Stimulated activated effector memory CD8-positive, alpha-beta T cell treated with anti-CD3 and anti-CD28 coated beads, Interleukin-12 subunit alpha, Interleukin-12 subunit beta, amount 100 ng/mL, for 72 hours (primary cell): Measurements from ENCODE around the gene CFD.
"Not testable (repeated sequence)": the region's sequence is repeated elsewhere in the genome, so short reads cannot be mapped to it uniquely, and the experiment has no call there.

Source experiments
- ATAC-seq: fragments of 150-1000 bp; cut with Tn5 transposase; 2 replicates; pipeline ENCODE4 v1.10.0; 2021
- DNase-seq, 2 donors: peaks; one replicate each; pipeline ENCODE4 v3.0.0; 2021 to 2022; ENCODE audit warnings: low spot score in 2 of 2
- H3K27ac Mint-ChIP-seq: one replicate; pipeline ENCODE4 v1.8.0; 2022; ENCODE audit warnings: mild to moderate bottlenecking, mixed read lengths
- H3K36me3 Mint-ChIP-seq: one replicate; pipeline ENCODE4 v1.8.0; 2022; ENCODE audit warnings: mild to moderate bottlenecking, mixed read lengths
- H3K4me1 Mint-ChIP-seq: one replicate; pipeline ENCODE4 v1.8.0; 2022; ENCODE audit warnings: mixed read lengths
- H3K4me3 Mint-ChIP-seq: one replicate; pipeline ENCODE4 v1.8.0; 2022; ENCODE audit warnings: mild to moderate bottlenecking, mixed read lengths
- H3K9me3 Mint-ChIP-seq: one replicate; pipeline ENCODE4 v1.8.0; 2022; ENCODE audit warnings: mixed read lengths

CFD gene

DNA sequence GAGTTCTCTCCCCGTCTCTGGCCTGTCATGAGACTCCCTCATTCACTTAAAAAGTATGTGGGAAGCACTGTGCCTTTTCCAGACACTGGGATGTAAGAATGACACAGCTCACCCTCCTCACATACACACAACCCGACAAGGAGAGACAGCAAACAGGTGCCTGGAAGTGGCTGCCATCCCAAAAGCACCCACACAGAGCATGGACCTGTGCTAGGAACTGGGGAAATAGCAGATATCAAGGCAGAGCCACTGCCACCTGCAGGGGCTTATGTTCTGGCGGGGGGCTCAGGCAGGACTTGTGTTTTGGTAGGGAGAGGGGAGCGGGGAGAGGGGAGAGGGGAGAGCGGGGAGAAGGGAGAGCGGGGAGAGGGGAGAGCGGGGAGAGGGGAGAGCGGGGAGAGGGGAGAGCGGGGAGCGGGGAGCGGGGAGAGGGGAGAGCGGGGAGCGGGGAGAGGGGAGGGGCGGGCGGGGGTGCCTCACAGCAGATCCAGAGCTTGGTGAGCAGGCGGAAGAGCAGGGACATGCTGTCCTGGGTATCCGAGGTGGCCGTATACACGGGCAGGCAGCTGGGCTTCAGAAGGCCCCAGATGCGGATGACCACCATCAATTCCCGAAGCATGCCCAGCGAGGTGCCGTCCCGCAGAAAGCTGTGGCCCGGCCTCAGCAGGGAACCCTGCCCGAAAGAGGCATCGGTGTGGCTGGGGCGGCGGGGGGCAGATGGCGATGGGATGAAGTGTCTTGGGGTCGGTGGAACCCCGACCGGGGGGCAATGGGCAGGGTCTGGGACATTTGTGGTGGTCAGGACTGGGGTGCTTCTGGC lies 12.2 kb downstream of the CFD start:
- Mint-ChIP-seq H3K9me3 (no peaks in the 10 kb centered on the region), H3K4me1 (peaks cover 24% of the 10 kb centered on the region), H3K27ac (peak overlapping the region; percentile 70), H3K36me3 (peaks cover 44% of the 10 kb centered on the region), H3K4me3 (peak overlapping the region; percentile 54)
- DNase-seq (no peak), ATAC-seq (no peak)

GRCh38 chr19:872266-872951 lies 12.9 kb downstream of the CFD start:
- Mint-ChIP-seq H3K27ac (peak overlapping the region; percentile 70), H3K4me3 (peak overlapping the region; percentile 54), H3K4me1 (peaks cover 21% of the 10 kb centered on the region), H3K36me3 (peaks cover 37% of the 10 kb centered on the region), H3K9me3 (no peaks in the 10 kb centered on the region)
- ATAC-seq (peak; percentile 85), DNase-seq (peak; percentile 54 to 86)

DNA sequence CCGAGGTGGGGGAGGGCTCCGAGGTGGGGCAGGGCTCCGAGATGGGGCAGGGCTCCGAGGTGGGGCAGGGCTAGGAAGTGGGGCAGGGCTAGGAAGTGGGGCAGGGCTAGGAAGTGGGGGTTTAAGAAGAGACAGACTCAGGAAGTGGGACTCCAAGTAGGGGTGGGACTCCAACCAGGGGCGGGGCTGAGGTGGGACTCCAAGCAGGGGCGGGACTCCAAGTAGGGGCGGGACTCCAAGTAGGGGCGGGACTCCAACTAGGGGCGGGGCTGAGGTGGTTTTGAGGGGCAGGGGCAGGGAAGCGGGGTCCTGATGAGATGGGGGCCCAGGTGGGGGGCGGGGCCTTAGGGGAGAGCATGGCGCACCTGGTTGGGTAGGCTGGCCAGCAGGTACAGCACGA lies 13.6 kb downstream of the CFD start:
- ATAC-seq (peak; percentile 84), DNase-seq (no peak)
- peaks cover 32% of the 10 kb centered on the region for H3K36me3 Mint-ChIP-seq
- no peaks in the 10 kb centered on the region for H3K9me3 Mint-ChIP-seq
- peaks cover 18% of the 10 kb centered on the region for H3K4me1 Mint-ChIP-seq
- no peak overlapping the region for H3K27ac Mint-ChIP-seq
- H3K4me3 Mint-ChIP-seq, result peak overlapping the region; percentile 54

DNA sequence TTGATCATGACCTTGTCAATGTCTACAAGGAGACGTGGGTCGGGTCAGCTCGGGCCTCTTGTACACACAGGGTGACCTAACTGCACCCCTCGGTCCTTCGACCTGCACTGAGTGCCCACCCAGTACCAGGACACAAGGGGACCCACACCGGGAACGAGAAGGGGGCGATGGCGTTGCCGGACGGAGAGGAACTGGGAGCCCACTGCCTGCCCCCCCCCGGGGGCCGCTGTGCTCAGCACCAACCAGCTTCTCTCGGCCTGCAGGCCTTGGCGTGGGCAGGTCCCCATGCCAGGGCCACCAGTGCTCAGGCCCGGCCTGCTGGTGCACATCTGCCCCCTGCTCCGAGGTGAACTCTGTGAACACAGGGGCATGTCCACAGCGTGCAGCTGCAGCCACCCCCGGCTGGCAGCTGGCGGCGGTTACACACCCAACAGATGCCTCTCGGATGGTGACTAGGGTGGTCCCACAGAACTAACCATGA lies 14.1 kb downstream of the CFD start:
- Mint-ChIP-seq H3K9me3 (no peaks in the 10 kb centered on the region), H3K27ac (no peak overlapping the region), H3K4me1 (peaks cover 18% of the 10 kb centered on the region), H3K36me3 (peaks cover 32% of the 10 kb centered on the region), H3K4me3 (no peak overlapping the region)
- no peak for ATAC-seq
- DNase-seq, result no peak

DNA sequence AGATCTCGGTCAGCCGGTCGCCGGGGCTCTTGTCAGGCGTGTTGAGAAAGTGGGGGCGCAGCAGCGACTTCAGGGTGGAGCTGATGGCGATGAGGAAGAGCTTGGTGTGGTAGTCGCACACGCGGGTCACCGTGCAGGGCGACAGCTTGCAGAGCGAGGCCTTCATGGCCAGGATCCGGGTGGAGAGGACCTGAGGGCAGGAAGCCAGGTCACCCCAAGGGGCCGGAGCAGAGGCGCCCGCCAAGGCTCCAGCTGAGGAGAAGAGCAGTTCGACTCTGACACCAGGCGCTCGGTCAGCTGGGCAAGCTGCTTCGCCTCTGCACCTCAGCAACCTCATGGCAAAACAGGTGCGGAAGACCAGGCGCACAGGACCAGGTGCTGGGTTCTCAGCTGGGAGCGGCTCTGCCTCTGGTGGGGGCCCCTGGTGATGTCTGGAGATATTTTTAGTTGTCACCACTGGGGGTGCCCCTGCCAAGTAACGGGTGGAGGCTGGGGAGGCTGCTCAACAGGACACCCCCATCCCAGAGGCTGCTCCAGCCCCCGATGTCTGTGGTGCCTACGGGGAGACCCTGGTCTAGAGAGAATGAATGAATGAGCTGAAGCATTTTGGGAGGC lies 15.9 kb downstream of the CFD start:
- H3K4me1 Mint-ChIP-seq, result peaks cover 10% of the 10 kb centered on the region
- H3K27ac Mint-ChIP-seq, result peak overlapping the region; percentile 6
- ATAC-seq (no peak), DNase-seq (no peak)
- no peak overlapping the region for H3K4me3 Mint-ChIP-seq
- no peaks in the 10 kb centered on the region for H3K9me3 Mint-ChIP-seq
- peaks cover 26% of the 10 kb centered on the region for H3K36me3 Mint-ChIP-seq

- Mint-ChIP-seq H3K4me3 (no peak overlapping the region), H3K36me3 (peaks cover 26% of the 10 kb centered on the region)
Observed at GRCh38 chr19:876089-876488, 16.6 kb downstream of the CFD start.

GRCh38 chr19:876780-877314 lies 17.4 kb downstream of the CFD start:
- Mint-ChIP-seq H3K27ac (no peak overlapping the region), H3K4me1 (peaks cover 9% of the 10 kb centered on the region), H3K36me3 (peaks cover 23% of the 10 kb centered on the region), H3K9me3 (no peaks in the 10 kb centered on the region), H3K4me3 (no peak overlapping the region)
- DNase-seq, result no peak
- no peak for ATAC-seq

More at GRCh38 chr19:876089-876488, 16.6 kb downstream of the CFD start:
- Mint-ChIP-seq H3K4me1 (peaks cover 9% of the 10 kb centered on the region), H3K27ac (peak overlapping the region; percentile 6), H3K9me3 (no peaks in the 10 kb centered on the region)
- ATAC-seq (no peak), DNase-seq (no peak)

GRCh38 chr19:877992-878660 lies 18.7 kb downstream of the CFD start:
- ATAC-seq, H3K27ac Mint-ChIP-seq, H3K4me3 Mint-ChIP-seq, DNase-seq, H3K9me3 Mint-ChIP-seq, H3K4me1 Mint-ChIP-seq: not testable (repeated sequence)
- peaks cover 31% of the 10 kb centered on the region for H3K36me3 Mint-ChIP-seq

GRCh38 chr19:878751-879561 lies 19.5 kb downstream of the CFD start:
- peak overlapping the region; percentile 64 for H3K27ac Mint-ChIP-seq

GRCh38 chr19:879711-880438 lies 20.4 kb downstream of the CFD start:
- no peaks in the 10 kb centered on the region for H3K9me3 Mint-ChIP-seq
- peaks cover 32% of the 10 kb centered on the region for H3K36me3 Mint-ChIP-seq
- ATAC-seq (no peak), DNase-seq (no peak)
- no peaks in the 10 kb centered on the region for H3K4me1 Mint-ChIP-seq
- H3K4me3 Mint-ChIP-seq, result no peak overlapping the region
- no peak overlapping the region for H3K27ac Mint-ChIP-seq

More at GRCh38 chr19:878751-879561, 19.5 kb downstream of the CFD start:
- H3K4me1 Mint-ChIP-seq, H3K9me3 Mint-ChIP-seq, DNase-seq, ATAC-seq, H3K4me3 Mint-ChIP-seq: not testable (repeated sequence)
- peaks cover 33% of the 10 kb centered on the region for H3K36me3 Mint-ChIP-seq

- Mint-ChIP-seq H3K9me3 (no peaks in the 10 kb centered on the region), H3K4me1 (no peaks in the 10 kb centered on the region)
Observed at GRCh38 chr19:881385-882071, 22.1 kb downstream of the CFD start.

GRCh38 chr19:882871-883497 lies 23.5 kb downstream of the CFD start:
- H3K4me1 Mint-ChIP-seq, result no peaks in the 10 kb centered on the region
- DNase-seq, result no peak
- H3K36me3 Mint-ChIP-seq, result peaks cover 46% of the 10 kb centered on the region
- no peak overlapping the region for H3K27ac Mint-ChIP-seq
- no peak overlapping the region for H3K4me3 Mint-ChIP-seq
- no peaks in the 10 kb centered on the region for H3K9me3 Mint-ChIP-seq
- ATAC-seq, result no peak

More at GRCh38 chr19:881385-882071, 22.1 kb downstream of the CFD start:
- Mint-ChIP-seq H3K36me3 (peaks cover 31% of the 10 kb centered on the region), H3K4me3 (no peak overlapping the region), H3K27ac (no peak overlapping the region)
- ATAC-seq (no peak), DNase-seq (no peak)

DNA sequence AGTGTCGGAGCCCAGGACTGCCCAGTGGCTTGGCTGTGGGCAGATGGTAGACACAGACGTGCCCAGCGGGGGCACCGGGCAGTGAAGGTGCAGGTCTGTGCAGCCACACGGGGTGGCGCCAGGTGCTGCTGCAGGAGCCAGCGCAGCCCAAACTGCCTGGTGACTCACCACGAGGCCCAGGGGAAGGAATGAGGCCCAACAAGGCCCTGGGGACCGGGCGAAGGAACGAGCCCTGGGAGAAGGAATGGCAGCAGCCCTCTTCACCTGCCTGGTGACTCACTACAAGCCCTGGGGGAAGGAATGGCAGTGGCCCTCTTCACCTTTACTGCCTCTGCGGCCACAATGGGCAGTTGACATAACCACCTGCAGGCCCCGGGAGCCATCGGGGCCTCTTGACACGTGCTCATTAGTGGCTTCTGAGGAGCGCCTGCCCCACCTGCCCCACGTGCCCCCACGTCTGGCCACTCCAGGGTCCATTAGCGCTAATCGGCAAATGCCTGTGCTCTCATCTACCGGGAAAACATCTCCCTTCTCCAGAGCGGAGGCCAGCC lies 24.3 kb downstream of the CFD start:
- H3K4me1 Mint-ChIP-seq, result no peaks in the 10 kb centered on the region
- ATAC-seq (no peak), DNase-seq (no peak)
- H3K27ac Mint-ChIP-seq, result no peak overlapping the region
- H3K4me3 Mint-ChIP-seq, result no peak overlapping the region
- H3K9me3 Mint-ChIP-seq, result no peaks in the 10 kb centered on the region
- peaks cover 47% of the 10 kb centered on the region for H3K36me3 Mint-ChIP-seq
